Activated gamma-delta T cell treated with anti-CD3 and anti-CD28 coated beads, Interleukin-2, amount 50 U/mL, for 16 hours (primary cell): ENCODE results near the gene TMEM89.

ENCODE experiments used
- DNase-seq: peaks from one replicate; pipeline ENCODE4 v3.0.0-alpha.2; 2020; ENCODE audit warnings: low read depth

TMEM89 gene

GRCh38 chr3:48587686-48588085, 33.9 kb downstream of the TMEM89 start:
- no peak for DNase-seq

GRCh38 chr3:48585411-48585810, 36.2 kb downstream of the TMEM89 start:
- no peak for DNase-seq

DNA sequence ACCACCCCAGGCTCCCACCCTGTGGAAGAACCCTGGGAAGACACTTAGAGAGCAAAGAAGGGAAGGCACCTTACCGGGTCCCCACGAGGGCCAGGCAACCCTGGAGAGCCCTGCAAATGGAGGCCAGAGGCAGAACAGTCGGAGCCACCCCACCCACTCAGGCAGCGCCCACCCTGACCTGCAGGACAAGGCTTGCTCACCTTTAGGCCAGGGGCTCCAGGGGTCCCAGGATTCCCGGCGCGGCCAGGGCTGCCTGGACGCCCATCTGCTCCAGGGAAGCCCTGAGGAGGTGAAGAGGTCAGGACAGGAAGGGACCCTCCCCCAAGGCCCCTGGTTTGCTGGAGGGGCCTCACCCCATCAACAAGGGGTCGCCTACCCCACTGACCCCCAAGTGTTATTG, 36.7 kb downstream of the TMEM89 start:
- no peak for DNase-seq

GRCh38 chr3:48581621-48582481, 39.7 kb downstream of the TMEM89 start:
- no peak for DNase-seq

DNA sequence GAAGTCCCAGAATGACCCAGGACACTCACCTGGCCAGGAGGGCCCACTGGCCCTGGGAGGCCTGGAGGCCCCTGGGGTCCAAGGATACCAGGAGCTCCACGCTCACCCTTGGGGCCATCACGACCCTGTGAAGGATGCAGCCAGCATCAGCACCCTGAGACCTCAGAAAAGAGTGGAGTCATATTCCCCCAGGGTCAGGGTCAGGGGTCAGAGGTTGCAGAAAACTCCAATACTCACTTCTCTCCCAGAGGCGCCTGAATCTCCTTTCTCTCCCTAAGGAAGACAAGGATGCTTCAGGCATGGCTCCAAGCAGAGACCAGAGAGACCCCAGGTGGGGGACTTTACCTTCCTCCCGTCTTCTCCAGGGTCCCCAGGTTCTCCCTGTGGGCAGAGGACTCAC, 44.9 kb downstream of the TMEM89 start:
- DNase-seq: no peak

DNA sequence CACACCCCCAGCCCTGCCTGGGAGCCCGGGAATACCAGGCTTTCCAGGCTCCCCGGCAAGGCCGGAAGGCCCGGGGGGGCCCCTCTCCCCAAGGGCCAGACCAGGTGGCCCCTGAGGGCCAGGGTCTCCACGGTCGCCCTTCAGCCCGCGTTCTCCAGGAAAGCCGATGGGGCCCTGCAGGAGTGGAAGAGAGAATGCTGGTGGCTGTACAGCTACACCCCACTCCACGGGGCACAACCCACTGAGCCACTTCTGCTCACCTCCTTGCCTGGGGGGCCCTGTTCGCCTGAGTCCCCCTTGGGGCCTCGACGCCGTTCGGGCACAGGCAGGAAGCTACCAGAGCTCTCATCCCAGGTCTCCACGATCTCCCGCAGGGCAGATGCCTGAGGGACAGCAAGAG, 46.2 kb downstream of the TMEM89 start:
- DNase-seq: no peak

DNA sequence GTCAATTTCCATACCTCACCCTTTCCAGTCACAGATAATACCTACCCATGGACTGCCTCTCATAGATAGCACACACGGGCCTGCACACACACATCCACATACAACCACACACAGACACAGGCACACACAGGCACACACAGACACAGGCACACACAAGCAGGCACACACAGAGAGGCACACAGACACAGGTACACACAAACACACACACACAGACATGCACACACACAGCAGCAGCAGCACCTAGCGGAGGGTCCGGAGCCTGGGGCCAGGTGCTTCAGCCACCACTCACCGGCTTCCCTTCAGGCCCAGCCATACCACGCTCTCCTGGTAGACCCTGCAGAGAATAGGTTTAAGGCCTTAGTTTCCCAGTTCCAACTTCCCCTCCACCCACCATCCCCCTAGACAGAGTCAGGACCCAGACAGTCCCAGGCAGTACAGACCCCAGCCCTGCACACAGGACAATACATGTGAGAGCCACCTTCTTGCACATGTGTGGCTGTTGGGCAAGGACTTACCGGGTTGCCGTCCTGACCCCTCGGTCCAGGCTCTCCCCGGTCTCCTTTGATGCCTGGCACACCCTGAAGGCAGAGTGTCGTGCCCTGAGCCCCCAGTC, 47.5 kb downstream of the TMEM89 start:
- no peak for DNase-seq

DNA sequence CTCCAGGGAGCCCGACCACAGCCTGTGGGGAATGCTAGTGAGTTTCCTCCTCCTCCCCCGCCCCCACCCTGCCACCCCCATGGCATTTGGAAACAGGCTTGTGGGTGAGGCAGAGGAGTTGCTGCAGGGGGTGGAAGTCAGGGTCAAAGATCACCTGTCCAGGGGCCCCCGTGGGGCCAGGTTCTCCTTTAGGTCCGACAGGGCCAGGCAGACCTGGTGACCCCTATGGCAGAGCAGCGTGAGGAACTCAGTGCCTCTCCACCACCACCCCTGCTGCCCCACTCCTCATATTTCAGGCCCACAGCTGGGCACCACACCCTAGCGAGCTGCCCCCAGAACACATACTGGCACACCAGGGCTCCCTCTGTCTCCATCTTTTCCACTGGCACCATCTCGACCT, 49.1 kb downstream of the TMEM89 start:
- DNase-seq: no peak

DNA sequence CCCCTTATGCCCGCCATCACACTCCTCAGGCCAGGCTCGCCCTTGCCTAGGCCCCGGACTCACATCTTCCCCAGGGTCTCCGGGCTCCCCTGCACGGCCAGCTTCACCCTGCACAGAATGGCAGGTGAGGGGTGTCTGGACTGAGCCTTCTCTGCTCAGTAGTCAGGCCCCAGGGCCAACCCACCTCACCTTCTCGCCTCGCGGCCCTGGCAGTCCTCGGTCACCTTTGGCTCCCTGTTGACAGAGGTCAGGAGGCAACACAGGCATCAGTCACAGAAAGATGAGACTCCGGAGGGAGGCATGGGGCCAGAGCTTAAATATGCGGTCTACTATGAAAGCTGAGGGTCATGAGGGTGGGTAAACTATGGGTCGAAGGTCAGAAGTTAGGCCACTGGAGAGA, 49.6 kb downstream of the TMEM89 start:
- no peak for DNase-seq
